ENCODE measurements around the gene DOP1B. TPM values are rescaled to one million over a fixed set of nuclear protein-coding genes. Genes with fewer than 3 reads are reported as not detected.

The DOP1B gene
- total RNA-seq, 2 experiments from 2014 or later: 4.2 to 9.2 TPM

DNA sequence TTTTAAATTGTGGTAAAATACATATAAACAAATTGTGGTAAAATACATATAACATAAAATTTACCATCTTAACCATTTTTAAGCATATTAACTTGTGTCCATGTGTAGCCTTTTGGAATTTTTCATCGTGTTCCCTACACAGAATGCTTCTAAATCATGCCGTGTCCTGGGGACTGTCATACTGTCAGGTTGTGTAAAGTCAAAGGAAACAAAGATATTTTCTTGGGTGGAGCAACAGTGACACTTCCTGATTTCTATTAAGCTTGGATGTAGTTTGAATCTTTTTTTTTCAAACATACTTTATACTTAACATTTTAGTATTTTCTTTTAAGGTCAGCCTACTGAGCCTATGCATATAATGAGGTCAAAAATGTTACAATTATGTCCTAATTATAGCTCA is 32.3 kb downstream of the DOP1B start:
- Histone ChIP-seq H3K4me3 (ENCODE audit: low read depth, low read length, poor library complexity, severe bottlenecking) (no peak overlapping the region), H3K4me1 (ENCODE audit: insufficient read depth, low read length, poor library complexity, severe bottlenecking) (peaks cover 10% of the 10 kb centered on the region), H3K27ac (ENCODE audit: low read depth, low read length, poor library complexity, severe bottlenecking) (no peak overlapping the region), H3K79me2 (ENCODE audit: insufficient read depth, low read depth, low read length) (no peaks in the 10 kb centered on the region), H3K9me3 (ENCODE audit: low read length) (no peaks in the 10 kb centered on the region), H4K20me1 (ENCODE audit: insufficient read depth, low read length) (no peaks in the 10 kb centered on the region), H3K4me2 (ENCODE audit: low read length) (no peak overlapping the region), H3K36me3 (ENCODE audit: insufficient read depth, low read length) (no peaks in the 10 kb centered on the region), H2AFZ (ENCODE audit: low read length) (no peak overlapping the region), H3K9me2 (ENCODE audit: insufficient read depth, low read length) (no peaks in the 10 kb centered on the region)
- ChIA-PET CTCF (ENCODE audit: unreplicated experiment) (interaction anchor here (0.5 kb wide), 1 partner anchor 41 kb away, joined by 3 read pairs; no protein-coding TSS in a partner anchor), POLR2A (interaction anchor here (0.6 kb wide), 1 partner anchor 26 kb away, joined by 3 read pairs; no protein-coding TSS in a partner anchor)
- no peak for TF ChIP-seq EZH2phosphoT487 (IDR thresholded peaks at IDR 0.05; ENCODE audit: borderline replicate concordance, low read depth, low read length)
- TF ChIP-seq, protein P1, sequence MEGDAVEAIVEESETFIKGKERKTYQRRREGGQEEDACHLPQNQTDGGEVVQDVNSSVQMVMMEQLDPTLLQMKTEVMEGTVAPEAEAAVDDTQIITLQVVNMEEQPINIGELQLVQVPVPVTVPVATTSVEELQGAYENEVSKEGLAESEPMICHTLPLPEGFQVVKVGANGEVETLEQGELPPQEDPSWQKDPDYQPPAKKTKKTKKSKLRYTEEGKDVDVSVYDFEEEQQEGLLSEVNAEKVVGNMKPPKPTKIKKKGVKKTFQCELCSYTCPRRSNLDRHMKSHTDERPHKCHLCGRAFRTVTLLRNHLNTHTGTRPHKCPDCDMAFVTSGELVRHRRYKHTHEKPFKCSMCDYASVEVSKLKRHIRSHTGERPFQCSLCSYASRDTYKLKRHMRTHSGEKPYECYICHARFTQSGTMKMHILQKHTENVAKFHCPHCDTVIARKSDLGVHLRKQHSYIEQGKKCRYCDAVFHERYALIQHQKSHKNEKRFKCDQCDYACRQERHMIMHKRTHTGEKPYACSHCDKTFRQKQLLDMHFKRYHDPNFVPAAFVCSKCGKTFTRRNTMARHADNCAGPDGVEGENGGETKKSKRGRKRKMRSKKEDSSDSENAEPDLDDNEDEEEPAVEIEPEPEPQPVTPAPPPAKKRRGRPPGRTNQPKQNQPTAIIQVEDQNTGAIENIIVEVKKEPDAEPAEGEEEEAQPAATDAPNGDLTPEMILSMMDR (conservative IDR thresholded peaks at IDR 0.05; ENCODE audit: low read length): no peak
- DNase-seq (ENCODE audit: low spot score): no peak
- no TSS peak for BruUV-seq (replicated peaks)
- intact Hi-C loops (cut with micrococcal nuclease; ENCODE audit: unreplicated experiment): no loop called here

- no peak overlapping the region for H2AFZ ChIP-seq (ENCODE audit: low read length)
- intact Hi-C loops (cut with micrococcal nuclease; ENCODE audit: unreplicated experiment): no loop called here
- no peaks in the 10 kb centered on the region for H3K9me2 ChIP-seq (ENCODE audit: insufficient read depth, low read length)
- BruUV-seq (replicated peaks): no TSS peak
- no peak overlapping the region for H3K4me3 ChIP-seq (ENCODE audit: low read depth, low read length, poor library complexity, severe bottlenecking)
- H3K4me2 ChIP-seq (ENCODE audit: low read length): no peak overlapping the region
- no peak overlapping the region for H3K27ac ChIP-seq (ENCODE audit: low read depth, low read length, poor library complexity, severe bottlenecking)
- H3K79me2 ChIP-seq (ENCODE audit: insufficient read depth, low read depth, low read length): no peaks in the 10 kb centered on the region
- no peaks in the 10 kb centered on the region for H3K36me3 ChIP-seq (ENCODE audit: insufficient read depth, low read length)
- CTCF ChIA-PET (ENCODE audit: unreplicated experiment): interaction anchor here (0.5 kb wide), 1 partner anchor 10 kb away, joined by 4 read pairs; no protein-coding TSS in a partner anchor
- H3K9me3 ChIP-seq (ENCODE audit: low read length): no peaks in the 10 kb centered on the region
- TF ChIP-seq EZH2phosphoT487 (IDR thresholded peaks at IDR 0.05; ENCODE audit: borderline replicate concordance, low read depth, low read length): no peak
- POLR2A ChIA-PET: no interaction called here
- no peaks in the 10 kb centered on the region for H4K20me1 ChIP-seq (ENCODE audit: insufficient read depth, low read length)
- no peak for DNase-seq (ENCODE audit: low spot score)
- peaks cover 10% of the 10 kb centered on the region for H3K4me1 ChIP-seq (ENCODE audit: insufficient read depth, low read length, poor library complexity, severe bottlenecking)
Measured at GRCh38 chr21:36190736-36191135, 34.1 kb downstream of the DOP1B start.

GRCh38 chr21:36193200-36193599 is 36.6 kb downstream of the DOP1B start:
- intact Hi-C loops (cut with micrococcal nuclease; ENCODE audit: unreplicated experiment): no loop called here
- Histone ChIP-seq H3K9me3 (ENCODE audit: low read length) (no peaks in the 10 kb centered on the region), H3K27ac (ENCODE audit: low read depth, low read length, poor library complexity, severe bottlenecking) (no peak overlapping the region)

More at GRCh38 chr21:36193200-36193599, 36.6 kb downstream of the DOP1B start:
- Histone ChIP-seq H3K9me2 (ENCODE audit: insufficient read depth, low read length) (no peaks in the 10 kb centered on the region), H3K4me1 (ENCODE audit: insufficient read depth, low read length, poor library complexity, severe bottlenecking) (peaks cover 4% of the 10 kb centered on the region), H3K79me2 (ENCODE audit: insufficient read depth, low read depth, low read length) (no peaks in the 10 kb centered on the region), H3K36me3 (ENCODE audit: insufficient read depth, low read length) (no peaks in the 10 kb centered on the region), H2AFZ (ENCODE audit: low read length) (no peak overlapping the region), H4K20me1 (ENCODE audit: insufficient read depth, low read length) (no peaks in the 10 kb centered on the region), H3K4me2 (ENCODE audit: low read length) (no peak overlapping the region), H3K4me3 (ENCODE audit: low read depth, low read length, poor library complexity, severe bottlenecking) (no peak overlapping the region)
- no TSS peak for BruUV-seq (replicated peaks)
- ChIA-PET POLR2A (no interaction called here), CTCF (ENCODE audit: unreplicated experiment) (no interaction called here)
- TF ChIP-seq, protein P1 (conservative IDR thresholded peaks at IDR 0.05; ENCODE audit: low read length): no peak
- no peak for TF ChIP-seq EZH2phosphoT487 (IDR thresholded peaks at IDR 0.05; ENCODE audit: borderline replicate concordance, low read depth, low read length)
- DNase-seq (ENCODE audit: low spot score): no peak

Data from OCI-LY7 (cell line).